ENCODE data around the gene EML1.

The EML1 gene

DNA sequence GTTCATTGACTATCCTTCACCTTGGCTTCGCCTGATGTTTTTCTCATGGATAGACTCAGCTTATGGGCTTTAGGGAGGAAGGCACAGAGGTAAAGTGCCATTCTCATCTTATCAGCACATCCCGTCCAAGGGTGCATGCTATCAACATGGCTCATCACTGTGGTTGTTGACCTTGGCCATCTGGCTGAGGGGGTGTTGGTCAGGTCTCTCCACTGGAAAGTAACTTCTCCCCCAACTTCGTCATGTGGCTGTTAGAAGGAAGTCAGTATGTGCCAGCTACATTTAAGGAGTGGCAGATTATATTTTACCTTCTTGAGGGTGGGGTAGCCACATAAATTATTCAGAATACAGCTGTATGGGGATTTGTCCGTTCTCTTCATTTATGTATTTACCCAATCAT, 68.9 kb downstream of the EML1 start:
- in situ Hi-C loops (cut with MboI; ENCODE audit: low sequenced_read_pairs), result no loop called here

DNA sequence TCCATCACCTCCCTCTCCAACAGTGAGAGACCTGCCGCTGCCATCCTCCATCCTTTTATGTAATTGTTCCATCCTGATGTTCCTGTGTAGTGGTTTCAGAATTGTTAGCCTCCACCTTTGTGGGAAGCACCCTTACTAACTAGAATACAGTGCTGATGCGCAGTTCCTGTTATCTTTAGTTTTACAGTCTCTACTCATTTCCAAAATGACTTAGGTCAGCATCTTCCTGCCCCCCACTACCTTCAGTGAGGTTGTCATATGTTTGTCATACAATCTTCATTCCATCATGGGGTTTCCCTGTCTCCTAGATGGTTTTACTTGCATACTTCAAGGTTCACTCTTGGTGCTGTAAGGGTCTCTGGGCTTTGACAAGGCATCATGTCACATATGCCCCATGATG, 69.8 kb downstream of the EML1 start:
- in situ Hi-C loops (cut with MboI; ENCODE audit: low sequenced_read_pairs), result no loop called here

DNA sequence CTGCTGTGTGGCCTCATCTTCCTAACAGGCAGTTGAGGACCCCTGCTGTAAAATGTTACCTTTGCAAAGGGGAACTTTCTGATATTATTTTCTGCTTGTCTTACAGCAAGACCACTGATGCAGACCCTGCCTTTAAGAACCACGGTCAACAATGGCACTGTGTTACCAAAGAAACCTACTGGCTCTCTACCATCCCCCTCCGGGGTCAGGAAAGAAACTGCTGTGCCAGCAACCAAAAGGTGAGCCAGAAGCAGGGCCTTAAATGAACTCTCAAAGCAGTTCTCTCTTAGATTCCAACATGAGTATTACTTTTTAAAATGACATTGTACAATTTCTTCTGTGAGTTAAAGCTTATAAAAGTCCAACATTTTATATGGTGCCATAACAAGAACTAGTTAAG, 72.2 kb downstream of the EML1 start:
- in situ Hi-C loops (cut with MboI; ENCODE audit: low sequenced_read_pairs), result no loop called here

DNA sequence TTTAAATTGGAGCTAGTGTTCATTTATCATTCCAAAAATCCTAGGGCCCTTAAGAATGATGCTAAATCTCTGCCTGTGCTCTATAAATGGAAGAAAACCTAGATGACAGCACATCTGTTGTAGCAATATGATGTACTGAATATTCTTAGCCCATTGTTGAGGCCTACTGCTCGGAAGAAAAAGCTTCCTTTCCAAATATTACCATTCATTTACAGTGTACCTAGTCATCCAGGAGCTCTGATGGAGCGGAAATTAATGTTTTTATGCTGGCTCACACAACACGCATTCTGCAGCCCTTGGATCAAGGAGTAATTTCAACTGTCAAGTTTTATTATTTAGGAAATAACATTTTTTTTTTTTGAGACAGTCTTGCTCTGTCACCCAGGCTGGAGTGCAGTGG, 77.4 kb downstream of the EML1 start:
- in situ Hi-C loops (cut with MboI; ENCODE audit: low sequenced_read_pairs), result no loop called here

DNA sequence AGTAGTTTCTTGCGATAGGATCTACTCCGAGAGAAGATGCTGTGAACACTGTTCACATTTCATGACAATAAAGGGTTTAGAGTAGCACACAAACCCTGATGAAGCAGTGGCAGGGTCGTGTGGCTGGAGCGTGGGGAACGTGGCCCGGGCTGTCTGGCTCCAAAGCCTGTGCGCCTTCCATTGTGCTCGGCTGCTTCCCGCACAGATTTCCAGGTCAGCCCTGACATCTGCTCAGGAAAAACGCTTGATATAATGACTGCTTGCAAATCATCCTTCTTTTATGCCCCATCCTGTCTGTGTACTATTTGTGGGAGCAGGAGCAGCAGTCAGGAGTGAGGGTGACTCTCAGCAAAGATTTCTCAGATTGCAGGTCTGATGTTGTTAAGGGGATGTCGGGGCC, 78.6 kb downstream of the EML1 start:
- in situ Hi-C loops (cut with MboI; ENCODE audit: low sequenced_read_pairs), result no loop called here

DNA sequence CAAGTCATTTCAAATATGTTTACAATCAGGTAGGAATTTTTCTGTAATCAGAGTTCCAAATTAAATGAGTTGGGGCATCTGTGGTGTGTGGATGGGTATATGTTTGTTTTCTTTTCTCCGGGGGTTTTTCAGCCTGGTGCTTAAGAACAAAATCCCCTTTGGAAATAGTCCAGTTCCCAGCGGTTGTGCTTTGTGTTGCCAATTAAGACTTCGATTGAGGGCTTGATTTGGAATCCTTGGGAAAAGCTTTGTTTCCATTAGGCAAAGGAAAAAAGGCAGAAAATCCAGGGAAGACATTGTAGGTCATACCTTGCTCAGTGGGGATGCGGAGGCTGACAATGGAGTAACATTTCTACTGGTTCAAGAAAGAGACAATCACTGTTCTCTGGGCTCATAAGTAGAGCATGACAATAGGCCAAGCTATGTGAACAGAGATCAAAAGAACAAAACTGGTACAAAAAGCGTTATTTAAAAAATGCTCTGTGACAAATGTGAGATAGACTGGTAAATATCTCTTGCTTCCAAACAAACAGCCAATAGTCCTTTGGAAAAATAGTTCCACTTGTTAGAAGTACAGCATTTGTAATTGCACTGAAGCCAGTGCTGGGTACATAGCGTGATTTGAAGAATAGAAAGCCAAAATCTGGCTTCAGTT, 79.7 kb downstream of the EML1 start:
- in situ Hi-C loops (cut with MboI; ENCODE audit: low sequenced_read_pairs), result no loop called here

DNA sequence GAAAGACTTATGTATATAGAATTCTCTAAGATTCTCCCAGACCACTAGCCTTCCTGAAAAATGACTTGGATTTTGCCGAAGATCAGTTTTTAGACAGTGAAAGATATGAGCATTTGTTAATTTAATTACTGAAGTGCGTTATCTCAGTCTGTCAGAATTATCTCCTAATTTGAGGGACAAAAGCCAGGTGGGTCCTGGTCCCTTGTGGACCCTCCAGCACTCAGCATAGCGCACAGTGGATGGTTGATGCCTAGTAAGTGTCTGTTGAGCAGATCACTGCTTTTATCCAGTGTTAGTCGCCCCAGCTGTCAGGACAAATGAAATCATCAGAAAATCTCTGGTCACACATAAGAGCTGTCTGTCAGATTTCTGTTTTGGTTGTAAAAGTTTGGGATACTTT, 80.4 kb downstream of the EML1 start:
- in situ Hi-C loops (cut with MboI; ENCODE audit: low sequenced_read_pairs), result no loop called here

DNA sequence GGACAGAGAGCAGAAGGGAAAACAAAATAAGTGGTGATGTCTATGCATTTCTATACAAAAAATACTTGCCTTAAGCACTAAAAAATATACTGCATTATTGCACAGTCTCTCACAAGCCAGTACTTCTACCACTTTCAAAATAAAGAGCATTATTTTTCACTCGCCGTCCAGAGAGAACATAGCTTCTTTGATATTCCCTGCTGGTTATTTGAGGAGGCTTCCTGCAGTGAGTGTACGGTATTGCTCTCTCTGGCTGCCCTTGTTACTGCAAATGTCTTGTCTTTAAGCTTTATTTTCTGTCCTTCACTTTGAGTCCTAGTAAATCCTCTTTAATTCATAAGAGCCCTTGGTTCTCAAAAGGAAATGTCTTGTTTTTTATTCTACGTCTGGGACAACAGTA, 81.1 kb downstream of the EML1 start:
- in situ Hi-C loops (cut with MboI; ENCODE audit: low sequenced_read_pairs), result no loop called here

DNA sequence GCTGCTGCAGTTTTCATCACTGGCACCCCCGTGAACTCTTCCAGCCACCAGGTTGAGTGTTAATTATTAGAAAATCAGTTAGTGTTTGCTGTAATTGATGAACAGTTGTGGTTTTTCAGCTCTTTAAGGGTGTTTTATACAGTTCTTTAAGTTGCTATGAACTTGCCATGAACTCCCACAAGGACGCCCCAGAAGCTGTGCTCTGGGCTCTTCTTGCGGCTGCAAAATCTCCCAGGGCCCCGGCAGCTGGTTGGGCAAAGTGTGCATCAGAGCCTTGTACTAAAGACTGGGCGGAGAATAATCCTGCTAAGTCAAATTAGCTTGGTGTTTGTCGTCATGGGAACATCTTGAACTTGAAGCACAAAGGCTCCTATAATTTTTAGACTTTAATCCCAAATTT, 82.2 kb downstream of the EML1 start:
- in situ Hi-C loops (cut with MboI; ENCODE audit: low sequenced_read_pairs), result no loop called here

DNA sequence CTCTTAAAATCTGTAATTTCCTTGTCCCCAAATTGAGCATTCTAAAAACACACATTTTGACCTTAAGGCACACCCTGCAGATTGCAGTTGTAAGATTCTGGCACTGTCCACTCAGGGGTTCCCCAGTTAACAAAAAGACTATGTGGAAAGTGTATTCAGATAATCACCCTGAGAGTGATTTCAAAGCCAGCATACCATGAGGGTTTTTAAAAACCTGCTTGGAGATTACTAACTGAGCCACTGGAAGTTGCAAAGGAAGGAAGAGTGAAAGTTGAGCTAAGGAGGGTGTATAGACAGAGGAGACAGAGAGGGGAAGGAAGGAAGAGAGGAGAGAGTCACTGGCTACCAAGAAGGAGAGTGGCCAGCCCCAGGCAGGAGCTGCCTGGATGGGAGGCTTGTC, 82.6 kb downstream of the EML1 start:
- in situ Hi-C loops (cut with MboI; ENCODE audit: low sequenced_read_pairs), result no loop called here

DNA sequence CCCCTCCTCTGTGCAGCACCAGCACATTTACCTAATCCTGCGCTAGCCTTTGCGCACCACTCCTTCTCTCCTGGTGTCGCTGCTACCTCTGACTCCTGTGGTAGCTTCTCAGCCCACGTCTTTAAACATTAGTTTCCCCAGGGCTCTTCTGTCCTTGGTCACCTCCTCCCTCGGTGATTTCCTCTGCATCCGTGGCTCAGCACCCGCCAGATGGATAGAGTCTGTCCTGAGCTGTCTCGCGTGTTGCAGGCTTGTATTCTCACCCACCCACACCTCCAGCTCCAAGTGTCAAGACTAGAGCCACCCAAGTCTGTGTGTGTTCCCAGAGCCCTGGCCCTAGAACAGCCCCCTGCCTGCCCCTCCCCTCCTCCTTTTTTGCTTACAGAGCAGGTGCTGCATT, 83.2 kb downstream of the EML1 start:
- in situ Hi-C loops (cut with MboI; ENCODE audit: low sequenced_read_pairs), result no loop called here

DNA sequence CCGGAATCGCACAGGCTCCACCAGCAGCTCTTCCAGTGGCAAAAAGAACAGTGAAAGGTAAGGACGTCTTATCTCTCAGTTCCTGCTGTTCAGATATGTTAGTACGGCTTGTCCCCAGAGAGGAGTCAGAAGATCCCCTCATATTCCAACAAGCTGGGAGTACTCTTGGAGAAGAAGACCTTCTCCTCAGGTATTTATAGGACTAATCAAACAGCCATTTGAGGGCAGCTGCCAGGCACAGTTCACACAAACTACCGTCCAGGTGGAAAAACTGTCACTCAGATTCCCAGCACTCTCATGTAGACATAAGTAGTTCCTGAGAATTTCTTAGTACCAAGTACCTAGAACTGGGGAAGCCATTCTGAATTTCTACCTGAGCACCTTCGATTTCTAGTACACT, 85.3 kb downstream of the EML1 start:
- in situ Hi-C loops (cut with MboI; ENCODE audit: low sequenced_read_pairs), result no loop called here

DNA sequence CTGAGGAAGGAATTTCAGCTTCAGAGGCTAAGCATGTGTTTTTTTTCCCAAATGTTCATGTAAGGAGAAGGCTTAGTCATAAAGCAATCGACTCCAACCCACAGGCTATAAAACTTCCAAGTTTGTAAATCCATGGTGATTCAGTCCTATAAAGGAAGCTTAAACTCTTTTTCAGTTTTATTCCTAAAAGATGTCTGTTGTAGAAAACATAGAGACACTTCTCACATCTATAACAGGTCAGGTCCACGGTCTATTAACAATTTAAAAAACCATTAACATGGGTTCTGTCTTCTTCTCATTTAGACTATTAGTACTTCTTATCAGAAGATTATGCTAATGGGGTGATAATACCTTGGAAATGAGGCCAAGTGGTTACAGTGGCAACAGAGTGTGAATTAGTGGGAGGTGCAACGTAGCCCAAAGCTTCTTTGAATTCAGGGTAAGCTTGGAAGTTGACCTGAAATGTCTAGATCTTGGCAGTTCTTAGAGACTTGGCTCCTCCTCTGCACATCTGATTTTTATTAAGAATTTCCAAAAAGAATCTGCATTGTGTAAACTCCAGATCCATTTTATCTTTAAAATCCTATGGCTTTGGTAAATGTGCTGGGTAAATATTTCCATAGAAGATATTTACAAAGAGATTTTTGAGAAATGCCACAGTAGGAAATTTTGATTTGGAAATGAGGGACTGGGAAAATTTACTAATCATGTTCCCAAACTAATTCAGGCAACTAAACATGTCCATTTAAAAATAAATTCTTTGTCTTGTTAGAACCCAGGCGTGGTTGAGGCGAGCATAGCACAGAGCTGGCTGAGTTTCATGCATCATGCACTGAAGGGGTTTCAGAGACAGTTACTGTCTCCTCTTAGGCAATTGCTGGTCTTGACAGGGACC, 86.4 kb downstream of the EML1 start:
- in situ Hi-C loops (cut with MboI; ENCODE audit: low sequenced_read_pairs), result no loop called here

DNA sequence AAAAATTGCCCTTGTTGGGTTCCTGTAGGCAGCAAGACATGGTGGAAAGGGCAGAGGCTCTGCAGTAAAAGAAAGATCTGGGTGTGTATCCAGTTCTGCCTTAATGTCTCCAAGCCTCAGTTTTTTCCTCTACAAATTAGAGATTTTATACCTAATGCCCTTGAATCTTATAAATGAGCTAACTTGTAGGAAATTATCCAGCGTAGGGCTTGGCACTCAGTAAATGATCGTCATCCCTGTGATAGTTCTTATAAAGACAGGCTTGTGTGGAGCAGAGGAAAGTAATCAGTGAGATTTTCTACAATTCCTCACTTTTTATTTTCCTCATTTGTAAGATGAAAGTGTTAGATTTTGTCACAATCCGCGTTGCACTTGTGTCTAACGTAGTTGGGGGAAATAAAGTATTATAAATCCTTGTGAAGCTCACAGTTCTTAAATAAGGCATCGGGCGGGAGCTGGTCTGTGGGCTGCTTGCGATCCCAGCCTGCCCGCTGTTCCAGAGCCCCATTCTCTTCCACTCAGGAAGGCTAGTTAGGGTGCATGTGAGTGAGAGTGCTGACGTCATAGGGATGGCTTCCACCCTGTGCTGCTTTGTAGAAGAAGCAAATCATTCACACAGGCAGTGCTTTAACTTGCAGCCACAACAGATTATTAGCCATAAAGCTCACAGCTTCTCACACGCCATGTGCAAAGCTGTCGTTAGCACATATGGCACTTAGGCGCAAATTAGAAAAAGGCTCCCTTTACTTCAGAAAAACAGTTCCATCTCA, 87.6 kb downstream of the EML1 start:
- in situ Hi-C loops (cut with MboI; ENCODE audit: low sequenced_read_pairs), result no loop called here

DNA sequence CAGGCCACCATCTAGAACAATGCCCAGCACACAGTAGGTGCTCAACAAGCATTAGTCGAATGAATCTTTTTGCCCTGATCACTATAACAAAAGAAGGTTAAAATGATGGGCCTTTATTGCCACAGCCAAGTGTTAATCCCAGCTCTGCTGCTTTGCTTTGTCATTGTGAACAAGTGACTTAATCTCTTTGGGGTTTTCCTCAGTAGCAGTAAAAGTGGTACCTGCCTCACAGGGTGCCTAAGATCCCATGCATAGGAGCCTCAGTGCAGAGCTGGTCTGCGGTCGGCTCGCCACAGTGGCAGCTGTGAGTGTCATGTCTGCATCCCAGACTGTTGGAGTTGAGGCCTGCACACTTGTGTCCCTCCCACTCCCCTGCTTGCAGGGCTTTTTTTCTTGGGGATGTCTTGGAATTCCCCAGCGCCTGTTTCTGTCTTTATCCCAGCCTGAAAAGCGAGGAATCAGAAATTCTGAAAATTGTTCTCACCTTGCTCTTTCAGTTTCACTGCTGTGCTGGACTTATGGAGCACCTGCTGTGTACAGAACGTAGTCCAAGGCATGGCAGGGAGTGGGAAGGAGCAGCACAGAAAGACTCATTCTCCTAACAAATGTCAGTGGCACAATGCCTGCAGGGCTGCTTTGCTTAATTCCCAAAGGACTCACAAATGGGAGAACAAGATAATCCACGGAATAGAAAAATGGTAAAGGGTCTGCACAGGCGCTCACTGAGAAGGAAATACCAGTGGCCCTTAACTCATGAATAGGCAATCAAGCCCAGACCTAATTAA, 90.8 kb downstream of the EML1 start:
- in situ Hi-C loops (cut with MboI; ENCODE audit: low sequenced_read_pairs), result no loop called here

DNA sequence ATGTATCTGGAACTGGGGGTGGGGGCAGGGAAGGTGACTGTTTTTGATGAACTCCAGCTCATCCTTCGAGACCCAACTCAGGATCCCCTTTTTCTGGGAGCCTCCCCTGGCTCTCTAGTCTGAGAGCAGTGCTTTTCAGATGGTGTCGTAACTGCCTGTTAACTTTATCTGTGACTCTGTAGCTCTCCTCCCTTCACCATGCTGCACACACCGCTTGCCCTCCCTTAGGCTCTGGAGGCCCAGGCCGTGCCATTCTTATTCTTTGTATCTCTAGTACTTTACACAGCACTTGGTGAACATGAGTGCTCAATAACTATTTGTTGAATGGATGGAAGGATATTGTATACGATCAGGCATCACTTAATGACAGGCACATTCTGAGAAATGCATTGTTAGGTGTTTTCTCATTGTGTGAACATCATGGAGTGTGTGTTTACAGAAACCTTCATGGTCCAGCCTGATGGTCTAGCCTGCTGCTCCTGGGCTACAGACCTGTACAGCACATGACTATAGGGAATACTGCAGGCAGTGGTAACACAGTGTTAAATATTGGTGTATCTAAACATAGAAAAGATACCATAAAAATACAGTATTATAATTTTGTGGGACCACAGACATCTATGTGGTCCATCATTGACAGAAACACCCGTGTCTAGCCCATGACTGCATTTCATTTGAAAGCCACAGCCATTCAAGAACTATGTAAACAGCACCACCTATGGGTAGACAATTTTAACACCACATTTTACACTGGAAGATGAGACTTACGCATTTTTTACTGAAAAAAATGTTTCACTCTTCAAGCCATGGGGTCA, 91.8 kb downstream of the EML1 start:
- in situ Hi-C loops (cut with MboI; ENCODE audit: low sequenced_read_pairs), result no loop called here

DNA sequence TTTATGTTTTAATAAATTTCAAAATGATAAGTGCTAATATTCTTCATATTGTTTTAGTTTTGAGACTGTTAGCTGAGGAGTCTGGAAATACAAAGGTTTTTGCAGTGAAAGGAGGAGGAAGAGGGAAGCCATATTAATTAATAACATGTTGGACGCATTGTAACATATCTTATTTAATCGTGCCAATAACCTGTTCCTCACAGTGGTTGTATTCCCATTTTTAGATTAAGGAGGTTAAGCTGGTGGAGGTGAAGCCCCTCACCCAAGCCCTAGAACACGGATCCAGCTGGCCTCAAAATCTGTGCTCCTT, 92.4 kb downstream of the EML1 start:
- in situ Hi-C loops (cut with MboI; ENCODE audit: low sequenced_read_pairs), result no loop called here

DNA sequence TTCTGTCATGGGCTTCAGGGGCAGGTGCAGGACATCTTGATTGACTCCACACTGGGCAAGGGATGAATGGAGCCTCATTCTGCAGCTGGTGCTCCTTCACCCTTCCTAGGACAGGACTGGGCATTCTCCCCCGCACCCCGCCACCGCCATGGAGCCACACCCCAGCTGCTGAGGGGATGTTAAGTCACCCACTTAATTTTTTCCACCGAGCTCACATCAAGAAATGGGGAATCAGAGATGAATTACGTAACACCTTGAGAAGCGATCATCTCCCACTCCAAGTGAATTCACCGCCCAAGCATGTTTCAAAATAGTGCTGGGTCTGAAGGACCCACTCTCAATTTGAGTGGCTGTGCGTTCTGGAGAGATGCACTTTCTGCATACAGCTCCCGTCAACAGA, 94.2 kb downstream of the EML1 start:
- in situ Hi-C loops (cut with MboI; ENCODE audit: low sequenced_read_pairs), result no loop called here

DNA sequence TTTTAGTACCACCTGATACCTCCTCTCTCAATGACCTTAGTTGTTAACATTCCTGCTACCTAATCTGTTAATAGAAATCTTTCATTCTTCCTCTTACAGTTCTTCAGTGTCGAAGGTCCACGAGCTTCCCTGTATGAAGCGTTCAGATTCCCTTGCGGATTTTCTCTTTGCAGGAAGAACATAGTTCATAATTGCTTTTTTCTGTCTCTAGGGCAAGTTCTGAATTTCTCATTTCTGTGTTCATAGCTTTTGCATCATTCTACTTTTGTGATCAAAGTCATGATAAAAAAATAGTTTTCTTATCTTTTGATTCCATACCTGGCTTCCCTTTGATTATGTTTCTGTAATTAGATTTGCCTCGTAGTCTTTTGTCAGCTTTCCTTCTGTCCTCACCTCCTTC, 94.9 kb downstream of the EML1 start:
- in situ Hi-C loops (cut with MboI; ENCODE audit: low sequenced_read_pairs), result no loop called here

DNA sequence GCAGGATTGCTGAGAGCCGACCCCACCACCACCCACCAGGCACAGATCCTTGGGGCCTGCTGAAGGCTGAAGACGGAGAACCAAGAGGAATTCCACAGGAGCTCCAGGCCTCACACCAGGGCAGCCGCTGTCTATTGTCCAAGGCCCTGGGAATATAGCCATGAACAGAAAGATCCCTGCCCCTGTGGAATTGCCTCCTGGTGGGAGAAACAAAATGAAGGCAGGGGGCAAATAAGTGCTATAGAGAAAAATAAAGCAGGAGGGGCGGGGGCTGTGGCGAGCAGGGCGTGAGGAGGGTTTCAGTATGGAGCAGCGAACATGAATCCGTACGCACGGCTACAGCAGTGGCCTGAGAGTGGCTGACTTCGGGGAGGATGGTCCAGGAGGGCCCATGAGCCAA, 96.1 kb downstream of the EML1 start:
- in situ Hi-C loops (cut with MboI; ENCODE audit: low sequenced_read_pairs), result no loop called here
